ENCODE data around the gene ASB2. TPM values are rescaled to one million over a fixed set of nuclear protein-coding genes. Genes with fewer than 3 reads are reported as not detected.

The ASB2 gene
- total RNA-seq, 1 experiment from 2014 or later, result 0.35 TPM

DNA sequence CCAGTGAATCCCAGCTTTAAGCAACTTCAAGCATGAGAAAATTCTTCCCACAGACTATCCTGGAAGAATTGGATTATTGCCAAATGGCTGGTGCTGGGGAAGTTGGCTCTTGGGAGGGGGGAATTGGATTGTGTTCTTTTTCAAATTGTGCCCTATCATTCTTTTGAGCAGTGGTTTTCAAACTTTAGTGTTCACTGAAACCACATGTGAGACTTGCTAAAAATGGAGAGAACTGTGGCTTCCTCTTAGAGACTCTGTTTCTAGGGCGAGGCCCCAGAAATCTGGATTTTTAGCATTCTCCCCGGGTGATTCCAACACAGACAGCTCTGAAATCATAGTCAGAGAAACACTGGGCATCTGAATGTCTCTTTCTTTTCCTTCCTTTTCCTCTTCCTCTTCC lies 35.4 kb upstream of the ASB2 start:
- no peak overlapping the region for H2BK15ac ChIP-seq (ENCODE audit: low read depth, low read length)
- no peak overlapping the region for H3K27ac ChIP-seq (ENCODE audit: insufficient read length, low read depth, low read length)
- TF ChIP-seq, protein P1, sequence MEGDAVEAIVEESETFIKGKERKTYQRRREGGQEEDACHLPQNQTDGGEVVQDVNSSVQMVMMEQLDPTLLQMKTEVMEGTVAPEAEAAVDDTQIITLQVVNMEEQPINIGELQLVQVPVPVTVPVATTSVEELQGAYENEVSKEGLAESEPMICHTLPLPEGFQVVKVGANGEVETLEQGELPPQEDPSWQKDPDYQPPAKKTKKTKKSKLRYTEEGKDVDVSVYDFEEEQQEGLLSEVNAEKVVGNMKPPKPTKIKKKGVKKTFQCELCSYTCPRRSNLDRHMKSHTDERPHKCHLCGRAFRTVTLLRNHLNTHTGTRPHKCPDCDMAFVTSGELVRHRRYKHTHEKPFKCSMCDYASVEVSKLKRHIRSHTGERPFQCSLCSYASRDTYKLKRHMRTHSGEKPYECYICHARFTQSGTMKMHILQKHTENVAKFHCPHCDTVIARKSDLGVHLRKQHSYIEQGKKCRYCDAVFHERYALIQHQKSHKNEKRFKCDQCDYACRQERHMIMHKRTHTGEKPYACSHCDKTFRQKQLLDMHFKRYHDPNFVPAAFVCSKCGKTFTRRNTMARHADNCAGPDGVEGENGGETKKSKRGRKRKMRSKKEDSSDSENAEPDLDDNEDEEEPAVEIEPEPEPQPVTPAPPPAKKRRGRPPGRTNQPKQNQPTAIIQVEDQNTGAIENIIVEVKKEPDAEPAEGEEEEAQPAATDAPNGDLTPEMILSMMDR (conservative IDR thresholded peaks at IDR 0.05), result no peak
- no peaks in the 10 kb centered on the region for H4K20me1 ChIP-seq (ENCODE audit: control insufficient read depth, insufficient read depth, insufficient read length)
- H3K14ac ChIP-seq (ENCODE audit: insufficient read depth, low read length), result no peak overlapping the region
- H3T11ph ChIP-seq (ENCODE audit: low read length), result no peak overlapping the region
- no peak overlapping the region for H3K4me2 ChIP-seq (ENCODE audit: insufficient read depth, insufficient read length, low read length)
- no peak overlapping the region for H3K4ac ChIP-seq (ENCODE audit: low read depth, low read length)
- H2AFZ ChIP-seq (ENCODE audit: low read length), result no peak overlapping the region
- no peaks in the 10 kb centered on the region for H3K23me2 ChIP-seq (ENCODE audit: insufficient read length, low read depth, low read length, poor library complexity, severe bottlenecking)
- Mint-ChIP-seq H3K9me3 (no peaks in the 10 kb centered on the region), H3K27ac (no peak overlapping the region), H3K4me1 (peaks cover 3 to 14% of the 10 kb centered on the region in 2 experiments; a peak in 3 of 4 replicates), H3K27me3 (ENCODE audit: low read depth) (peaks cover 12% of the 10 kb centered on the region), H3K4me3 (no peak overlapping the region), H3K36me3 (ENCODE audit: insufficient read depth in 1 of 3, low read depth in 3 of 3) (no peaks in the 10 kb centered on the region)
- H3K9ac ChIP-seq (ENCODE audit: extremely low read depth, insufficient read length, low read length), result no peak overlapping the region
- H4K8ac ChIP-seq (replicated peaks; ENCODE audit: insufficient read length, low read depth, low read length), result no peak overlapping the region
- DNase-seq, result no peak
- H3K79me2 ChIP-seq (ENCODE audit: insufficient read depth, low read length), result no peaks in the 10 kb centered on the region
- no peak overlapping the region for H3K56ac ChIP-seq (ENCODE audit: insufficient read length, low read depth, low read length)
- H2BK12ac ChIP-seq (ENCODE audit: insufficient read length, low read depth, low read length), result no peak overlapping the region
- no peak overlapping the region for H4K91ac ChIP-seq (ENCODE audit: insufficient read length, low read depth, low read length)
- no peaks in the 10 kb centered on the region for H3K9me3 ChIP-seq (ENCODE audit: control insufficient read depth, low read depth, low read length)
- no peak overlapping the region for H2BK120ac ChIP-seq (ENCODE audit: low read depth, low read length, poor library complexity, severe bottlenecking)
- no peak overlapping the region for H2BK20ac ChIP-seq (ENCODE audit: low read depth, low read length, poor library complexity, severe bottlenecking)
- no peak overlapping the region for H2AK5ac ChIP-seq (ENCODE audit: insufficient read length, low read length)
- H3K79me1 ChIP-seq (ENCODE audit: insufficient read depth, low read depth, low read length, poor library complexity, severe bottlenecking), result no peaks in the 10 kb centered on the region
- no peak overlapping the region for H3K23ac ChIP-seq (ENCODE audit: insufficient read length, low read depth, low read length)
- no peaks in the 10 kb centered on the region for H3K4me1 ChIP-seq (ENCODE audit: insufficient read depth, low read length)
- H3K18ac ChIP-seq (ENCODE audit: insufficient read length, low read depth, low read length), result no peak overlapping the region
- H4K5ac ChIP-seq (ENCODE audit: insufficient read length, low read depth, low read length), result no peak overlapping the region
- no peaks in the 10 kb centered on the region for H3K27me3 ChIP-seq (ENCODE audit: insufficient read depth, low read length)
- H2BK5ac ChIP-seq (ENCODE audit: insufficient read length, low read length), result no peak overlapping the region
- WGBS (ENCODE audit: extremely low coverage, insufficient read length, low lambda C conversion rate), result no CpG with 5 or more reads among the region's 2 CpGs
